ENCODE results near the gene PCDH11Y.
"Not testable (repeated sequence)": the region's sequence is repeated elsewhere in the genome, so short reads cannot be mapped to it uniquely, and the experiment has no call there.

DNA sequence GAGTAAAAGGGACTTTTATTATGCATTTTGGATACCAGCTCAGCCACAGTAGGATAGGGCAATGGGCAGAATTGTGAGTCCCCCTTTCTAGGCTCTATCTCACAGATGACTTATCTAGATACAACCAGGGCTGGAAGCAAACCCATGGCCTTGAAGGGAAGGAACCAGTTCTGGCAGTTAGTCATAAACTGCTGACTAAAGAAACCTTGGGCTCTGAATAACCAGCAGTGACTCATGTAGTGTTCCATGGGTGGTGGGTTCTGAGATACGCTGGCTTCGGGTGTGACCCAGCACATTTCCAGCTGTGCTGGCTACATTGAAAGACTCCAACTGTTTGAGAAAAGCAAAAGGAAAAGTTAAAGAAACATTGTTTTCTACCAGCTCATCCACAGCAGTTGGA, 679.2 kb downstream of the PCDH11Y start:
- TF ChIP-seq, protein P1, sequence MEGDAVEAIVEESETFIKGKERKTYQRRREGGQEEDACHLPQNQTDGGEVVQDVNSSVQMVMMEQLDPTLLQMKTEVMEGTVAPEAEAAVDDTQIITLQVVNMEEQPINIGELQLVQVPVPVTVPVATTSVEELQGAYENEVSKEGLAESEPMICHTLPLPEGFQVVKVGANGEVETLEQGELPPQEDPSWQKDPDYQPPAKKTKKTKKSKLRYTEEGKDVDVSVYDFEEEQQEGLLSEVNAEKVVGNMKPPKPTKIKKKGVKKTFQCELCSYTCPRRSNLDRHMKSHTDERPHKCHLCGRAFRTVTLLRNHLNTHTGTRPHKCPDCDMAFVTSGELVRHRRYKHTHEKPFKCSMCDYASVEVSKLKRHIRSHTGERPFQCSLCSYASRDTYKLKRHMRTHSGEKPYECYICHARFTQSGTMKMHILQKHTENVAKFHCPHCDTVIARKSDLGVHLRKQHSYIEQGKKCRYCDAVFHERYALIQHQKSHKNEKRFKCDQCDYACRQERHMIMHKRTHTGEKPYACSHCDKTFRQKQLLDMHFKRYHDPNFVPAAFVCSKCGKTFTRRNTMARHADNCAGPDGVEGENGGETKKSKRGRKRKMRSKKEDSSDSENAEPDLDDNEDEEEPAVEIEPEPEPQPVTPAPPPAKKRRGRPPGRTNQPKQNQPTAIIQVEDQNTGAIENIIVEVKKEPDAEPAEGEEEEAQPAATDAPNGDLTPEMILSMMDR (IDR thresholded peaks at IDR 0.05): not testable (repeated sequence)
- TF ChIP-seq POLR2A (IDR thresholded peaks at IDR 0.05): not testable (repeated sequence)
